Ovary (tissue), 3 donors: Measurements from ENCODE around the gene FNBP1.

Experiments
- CTCF ChIP-seq, 3 donors: fragments of 450-650 bp in 2 of 3; fragments of 200-600 bp in 1 of 3; IDR thresholded peaks; one replicate each; pipeline versions ENCODE4 v1.5.1 to v1.8.0; 2016 to 2022; ENCODE audit warnings: antibody characterized with exemption in 3 of 3, mild to moderate bottlenecking in 1 of 3
- POLR2A ChIP-seq: fragments of 450-650 bp; IDR thresholded peaks from one replicate; pipeline ENCODE4 v1.6.1; 2017; ENCODE audit warnings: antibody characterized with exemption, mild to moderate bottlenecking, moderate library complexity
- donor health status: DM: no; HTN: no; CAD: no.

- TF ChIP-seq CTCF (IDR thresholded peaks at IDR 0.05) (no peak), POLR2A (no peak)
Observed at GRCh38 chr9:129954868-129955550, 88.0 kb downstream of the FNBP1 start.
